ENCODE data around the gene PKIG. TPM values are rescaled to one million over a fixed set of nuclear protein-coding genes. Genes with fewer than 3 reads are reported as not detected.

PKIG gene
- total RNA-seq, 1 experiment from 2014 or later, result 66.3 TPM

- H3K4me3 ChIP-seq (ENCODE audit: low read depth in 2 of 2, low read length in 2 of 2), result no peak overlapping the region
- intact Hi-C loops (cut with micrococcal nuclease; ENCODE audit: unreplicated experiment), result no loop called here
- no peaks in the 10 kb centered on the region for H3K27me3 ChIP-seq (ENCODE audit: control insufficient read depth, insufficient read depth, low read length)
- ChIA-PET POLR2A (interaction anchor here (0.6 kb wide), 1 partner anchor 92 kb away, joined by 8 read pairs; no protein-coding TSS in a partner anchor), CTCF (no interaction called here)
- no peaks in the 10 kb centered on the region for H3K9me3 ChIP-seq (ENCODE audit: control insufficient read depth, insufficient read depth, low read depth, low read length)
- ATAC-seq (no peak), DNase-seq (ENCODE audit: low read depth, low spot score) (no peak)
- in situ Hi-C loops (cut with HindIII; ENCODE audit: low pct_unique_long_range_greater_than_20kb, low sequenced_read_pairs), result no loop called here
- no TSS peak for BruUV-seq (replicated peaks)
- H3K27ac ChIP-seq (ENCODE audit: low read length), result no peak overlapping the region
- peaks cover 2% of the 10 kb centered on the region; the same call in 1 of the 2 replicates for H3K36me3 ChIP-seq (ENCODE audit: control insufficient read depth, insufficient read depth, low read length)
- no peaks in the 10 kb centered on the region for H3K4me1 ChIP-seq (ENCODE audit: control insufficient read depth, insufficient read depth, low read length)
- TF ChIP-seq TCF7L2 (IDR thresholded peaks at IDR 0.05; ENCODE audit: low read depth, low read length), result no peak
- TF ChIP-seq, protein P1, sequence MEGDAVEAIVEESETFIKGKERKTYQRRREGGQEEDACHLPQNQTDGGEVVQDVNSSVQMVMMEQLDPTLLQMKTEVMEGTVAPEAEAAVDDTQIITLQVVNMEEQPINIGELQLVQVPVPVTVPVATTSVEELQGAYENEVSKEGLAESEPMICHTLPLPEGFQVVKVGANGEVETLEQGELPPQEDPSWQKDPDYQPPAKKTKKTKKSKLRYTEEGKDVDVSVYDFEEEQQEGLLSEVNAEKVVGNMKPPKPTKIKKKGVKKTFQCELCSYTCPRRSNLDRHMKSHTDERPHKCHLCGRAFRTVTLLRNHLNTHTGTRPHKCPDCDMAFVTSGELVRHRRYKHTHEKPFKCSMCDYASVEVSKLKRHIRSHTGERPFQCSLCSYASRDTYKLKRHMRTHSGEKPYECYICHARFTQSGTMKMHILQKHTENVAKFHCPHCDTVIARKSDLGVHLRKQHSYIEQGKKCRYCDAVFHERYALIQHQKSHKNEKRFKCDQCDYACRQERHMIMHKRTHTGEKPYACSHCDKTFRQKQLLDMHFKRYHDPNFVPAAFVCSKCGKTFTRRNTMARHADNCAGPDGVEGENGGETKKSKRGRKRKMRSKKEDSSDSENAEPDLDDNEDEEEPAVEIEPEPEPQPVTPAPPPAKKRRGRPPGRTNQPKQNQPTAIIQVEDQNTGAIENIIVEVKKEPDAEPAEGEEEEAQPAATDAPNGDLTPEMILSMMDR (IDR thresholded peaks at IDR 0.05), result no peak
- TF ChIP-seq POLR2AphosphoS5 (IDR thresholded peaks at IDR 0.05; ENCODE audit: low read depth, low read length), result no peak
- TF ChIP-seq REST (IDR thresholded peaks at IDR 0.05; ENCODE audit: insufficient read depth in 1 of 2, low read depth in 2 of 2, low read length in 1 of 2), result no peak
- TF ChIP-seq SIN3A (IDR thresholded peaks at IDR 0.05; ENCODE audit: borderline replicate concordance, insufficient read depth, low read depth, low read length), result no peak
Observed at GRCh38 chr20:44635877-44636276, 53.5 kb downstream of the PKIG start.

DNA sequence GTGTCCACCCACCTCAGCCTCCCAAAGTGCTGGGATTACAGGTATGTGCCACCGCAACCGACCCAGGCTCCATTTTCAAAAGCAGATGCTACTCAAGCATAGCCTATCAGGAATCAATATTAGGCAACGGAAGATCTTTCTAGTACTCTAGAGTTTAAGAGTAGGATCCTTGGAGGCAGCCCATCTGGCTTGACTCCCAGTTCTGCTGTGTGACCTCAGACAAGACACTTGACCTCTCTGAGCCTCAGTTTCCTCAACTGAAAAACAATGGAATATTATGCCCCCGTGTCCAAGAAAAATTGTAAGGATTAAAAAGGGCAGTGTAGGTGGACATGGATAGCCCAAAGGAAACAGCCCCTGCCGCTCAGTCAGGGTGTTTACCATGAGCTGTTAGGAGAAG is 54.7 kb downstream of the PKIG start:
- no peaks in the 10 kb centered on the region for H3K27me3 ChIP-seq (ENCODE audit: control insufficient read depth, insufficient read depth, low read length)
- no peak for ATAC-seq
- in situ Hi-C loops (cut with HindIII; ENCODE audit: low pct_unique_long_range_greater_than_20kb, low sequenced_read_pairs) (no loop called here), intact Hi-C loops (cut with micrococcal nuclease; ENCODE audit: unreplicated experiment) (no loop called here)
- H3K27ac ChIP-seq (ENCODE audit: low read length), result no peak overlapping the region
- ChIA-PET POLR2A (interaction anchor here (0.7 kb wide), 1 partner anchor 83 kb away, joined by 3 read pairs; no protein-coding TSS in a partner anchor), CTCF (no interaction called here)
- H3K4me1 ChIP-seq (ENCODE audit: control insufficient read depth, insufficient read depth, low read length), result peaks cover 2% of the 10 kb centered on the region
- H3K4me3 ChIP-seq (ENCODE audit: low read depth in 2 of 2, low read length in 2 of 2), result no peak overlapping the region
- BruUV-seq (replicated peaks), result no TSS peak
- H3K36me3 ChIP-seq (ENCODE audit: control insufficient read depth, insufficient read depth, low read length), result peaks cover 2% of the 10 kb centered on the region; the same call in 1 of the 2 replicates
- H3K9me3 ChIP-seq (ENCODE audit: control insufficient read depth, insufficient read depth, low read depth, low read length), result no peaks in the 10 kb centered on the region
- TF ChIP-seq POLR2AphosphoS5 (IDR thresholded peaks at IDR 0.05; ENCODE audit: low read depth, low read length), result no peak
- TF ChIP-seq SIN3A (IDR thresholded peaks at IDR 0.05; ENCODE audit: borderline replicate concordance, insufficient read depth, low read depth, low read length), result no peak
- TF ChIP-seq, protein P1 (IDR thresholded peaks at IDR 0.05), result no peak
- no peak for TF ChIP-seq TCF7L2 (IDR thresholded peaks at IDR 0.05; ENCODE audit: low read depth, low read length)
- DNase-seq (ENCODE audit: low read depth, low spot score), result no peak

Measured in Panc1 (cell line).